Activated B cell treated with CpG ODN at 0.5 μM for 24 hours (primary cell): Measurements from ENCODE around the gene PLEKHA7. TPM values are rescaled to one million over a fixed set of nuclear protein-coding genes. Genes with fewer than 3 reads are reported as not detected.

Experiments
- ATAC-seq: fragments of 200-7000 bp; cut with Tn5 transposase; one replicate; pipeline ENCODE4 v1.10.0; 2021; ENCODE audit warnings: low read depth, mild to moderate bottlenecking, moderate library complexity
- CTCF ChIA-PET: fragments of 350-600 bp; sonication (Branson Sonifier 250); formaldehyde crosslinking; loops from one replicate; lab custom pipeline; 2021; ENCODE audit warnings: antibody characterized with exemption; lab: Charles Lee
- POLR2A ChIA-PET: fragments of 350-600 bp; sonication (Branson Sonifier 250); formaldehyde crosslinking; loops from one replicate; lab custom pipeline; 2021; ENCODE audit warnings: antibody characterized with exemption; lab: Charles Lee
- DNase-seq: peaks from one replicate; pipeline ENCODE4 v3.0.0; 2022
- H3K27ac Mint-ChIP-seq: one replicate; pipeline ENCODE4 v1.8.0; 2020; ENCODE audit warnings: mixed read lengths
- H3K27me3 Mint-ChIP-seq: one replicate; pipeline ENCODE4 v1.8.0; 2021; ENCODE audit warnings: mixed read lengths
- H3K36me3 Mint-ChIP-seq: one replicate; pipeline ENCODE4 v1.8.0; 2021; ENCODE audit warnings: low read depth, mixed read lengths
- H3K4me1 Mint-ChIP-seq: one replicate; pipeline ENCODE4 v1.8.0; 2021; ENCODE audit warnings: mixed read lengths
- H3K4me3 Mint-ChIP-seq: one replicate; pipeline ENCODE4 v1.8.0; 2020; ENCODE audit warnings: mild to moderate bottlenecking, mixed read lengths
- H3K9me3 Mint-ChIP-seq: one replicate; pipeline ENCODE4 v1.8.0; 2020; ENCODE audit warnings: mixed read lengths
- intact Hi-C: fragments of 100-400 bp; cut with micrococcal nuclease; formaldehyde crosslinking; loops from one replicate; pipeline ENCODE4 v1.15.1; 2024
- total RNA-seq: library from RNA; stranded (reverse); gene quantifications from 2 replicates; pipeline ENCODE4 v1.2.3, GENCODE V29; 2022
- TF ChIP-seq, protein P1 (sequence below): fragments of 200-600 bp; IDR thresholded peaks from one replicate; pipeline ENCODE4 v1.8.0; 2022; ENCODE audit warnings: antibody characterized with exemption, mild to moderate bottlenecking

PLEKHA7 gene
- total RNA-seq, 1 donor from 2014 or later, result 4.9 TPM

GRCh38 chr11:16933756-16934603 is 80.2 kb downstream of the PLEKHA7 start:
- TF ChIP-seq, protein P1, sequence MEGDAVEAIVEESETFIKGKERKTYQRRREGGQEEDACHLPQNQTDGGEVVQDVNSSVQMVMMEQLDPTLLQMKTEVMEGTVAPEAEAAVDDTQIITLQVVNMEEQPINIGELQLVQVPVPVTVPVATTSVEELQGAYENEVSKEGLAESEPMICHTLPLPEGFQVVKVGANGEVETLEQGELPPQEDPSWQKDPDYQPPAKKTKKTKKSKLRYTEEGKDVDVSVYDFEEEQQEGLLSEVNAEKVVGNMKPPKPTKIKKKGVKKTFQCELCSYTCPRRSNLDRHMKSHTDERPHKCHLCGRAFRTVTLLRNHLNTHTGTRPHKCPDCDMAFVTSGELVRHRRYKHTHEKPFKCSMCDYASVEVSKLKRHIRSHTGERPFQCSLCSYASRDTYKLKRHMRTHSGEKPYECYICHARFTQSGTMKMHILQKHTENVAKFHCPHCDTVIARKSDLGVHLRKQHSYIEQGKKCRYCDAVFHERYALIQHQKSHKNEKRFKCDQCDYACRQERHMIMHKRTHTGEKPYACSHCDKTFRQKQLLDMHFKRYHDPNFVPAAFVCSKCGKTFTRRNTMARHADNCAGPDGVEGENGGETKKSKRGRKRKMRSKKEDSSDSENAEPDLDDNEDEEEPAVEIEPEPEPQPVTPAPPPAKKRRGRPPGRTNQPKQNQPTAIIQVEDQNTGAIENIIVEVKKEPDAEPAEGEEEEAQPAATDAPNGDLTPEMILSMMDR, result no peak
- ChIA-PET CTCF (interaction anchor here (1.2 to 2.1 kb wide), 3 partner anchors 17 to 129 kb away, joined by 3 to 5 read pairs (median 3); no protein-coding TSS in a partner anchor), POLR2A (no interaction called here)
- H3K27me3 Mint-ChIP-seq, result peaks cover 3% of the 10 kb centered on the region
- intact Hi-C loops, result no loop called here
- no peak for ATAC-seq
- peaks cover 1% of the 10 kb centered on the region for H3K4me1 Mint-ChIP-seq
- no peak overlapping the region for H3K4me3 Mint-ChIP-seq
- H3K36me3 Mint-ChIP-seq, result no peaks in the 10 kb centered on the region
- no peaks in the 10 kb centered on the region for H3K9me3 Mint-ChIP-seq
- no peak for DNase-seq
- H3K27ac Mint-ChIP-seq, result no peak overlapping the region

- peaks cover 5% of the 10 kb centered on the region for H3K27me3 Mint-ChIP-seq
- intact Hi-C loops, result no loop called here
- H3K27ac Mint-ChIP-seq, result no peak overlapping the region
- no peak for ATAC-seq
- no peaks in the 10 kb centered on the region for H3K9me3 Mint-ChIP-seq
- H3K4me1 Mint-ChIP-seq, result peaks cover 1% of the 10 kb centered on the region
- no peak for DNase-seq
- ChIA-PET POLR2A (no interaction called here), CTCF (interaction anchor here (1.7 to 2.1 kb wide), 2 partner anchors 22 to 130 kb away, joined by 3 to 5 read pairs; no protein-coding TSS in a partner anchor)
- H3K4me3 Mint-ChIP-seq, result no peak overlapping the region
- H3K36me3 Mint-ChIP-seq, result no peaks in the 10 kb centered on the region
- TF ChIP-seq, protein P1, result no peak
Observed at GRCh38 chr11:16933291-16933690, 80.9 kb downstream of the PLEKHA7 start.

DNA sequence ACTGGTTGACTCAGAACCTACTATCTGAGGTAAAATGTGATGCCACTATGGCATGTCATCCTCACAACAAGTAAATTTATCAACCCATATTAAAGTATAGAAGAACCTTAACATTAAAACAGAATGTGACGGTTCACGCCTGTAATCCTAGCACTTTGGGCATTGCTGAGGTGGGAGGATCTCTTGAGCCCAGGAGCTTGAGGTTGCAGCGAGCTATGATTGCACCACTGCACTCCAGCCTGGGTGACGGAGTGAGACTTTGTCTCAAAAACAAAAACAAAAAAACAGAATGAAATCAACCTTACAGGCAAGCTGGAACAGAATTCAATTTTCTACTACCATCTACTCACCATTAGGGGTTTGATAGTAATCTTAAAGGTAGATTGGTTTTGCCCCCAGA is 86.2 kb downstream of the PLEKHA7 start:
- ATAC-seq, result no peak
- no peaks in the 10 kb centered on the region for H3K36me3 Mint-ChIP-seq
- H3K4me1 Mint-ChIP-seq, result peaks cover 28% of the 10 kb centered on the region
- no peaks in the 10 kb centered on the region for H3K9me3 Mint-ChIP-seq
- H3K27me3 Mint-ChIP-seq, result peaks cover 17% of the 10 kb centered on the region
- H3K4me3 Mint-ChIP-seq, result no peak overlapping the region
- DNase-seq, result no peak
- TF ChIP-seq, protein P1, result no peak
- POLR2A ChIA-PET, result no interaction called here
- CTCF ChIA-PET, result no interaction called here
- intact Hi-C loops, result no loop called here
- no peak overlapping the region for H3K27ac Mint-ChIP-seq

DNA sequence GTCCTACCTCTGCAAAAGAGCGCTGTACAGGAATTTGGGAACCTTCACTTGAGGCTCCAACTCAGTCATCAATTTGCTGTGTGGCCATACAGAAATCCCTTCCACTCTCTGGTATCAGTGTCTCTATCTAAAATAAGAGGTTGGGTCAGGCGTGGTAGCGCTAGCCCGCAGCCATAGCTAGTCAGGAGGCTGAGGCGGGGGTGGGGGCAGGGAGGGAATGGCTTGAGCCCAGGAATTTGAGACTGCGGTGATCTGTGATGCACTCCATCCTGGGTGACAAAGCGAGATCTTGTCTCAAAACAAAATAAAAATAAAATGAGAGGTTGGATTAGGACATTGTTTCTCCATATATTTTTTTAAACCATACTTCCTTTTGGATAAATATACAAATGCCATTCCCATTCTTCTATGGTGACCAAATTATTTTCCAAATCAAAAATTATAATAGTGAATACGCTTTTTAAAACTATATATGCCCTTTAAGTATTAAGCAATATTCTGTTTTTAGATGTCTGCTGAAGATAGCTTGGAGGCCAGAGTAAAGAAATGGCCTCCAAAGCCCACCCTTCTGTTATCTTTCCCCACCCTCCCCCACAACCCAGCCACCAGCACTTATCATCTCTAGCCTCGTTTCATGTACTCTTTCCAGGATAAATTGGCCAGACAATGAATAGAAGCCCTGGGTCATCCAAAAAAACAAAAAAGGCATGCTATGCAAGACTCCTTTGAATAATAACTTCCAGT is 87.2 kb downstream of the PLEKHA7 start:
- CTCF ChIA-PET, result no interaction called here
- ATAC-seq, result no peak
- DNase-seq, result no peak
- H3K36me3 Mint-ChIP-seq, result no peaks in the 10 kb centered on the region
- TF ChIP-seq, protein P1, result no peak
- H3K27ac Mint-ChIP-seq, result no peak overlapping the region
- peaks cover 20% of the 10 kb centered on the region for H3K27me3 Mint-ChIP-seq
- intact Hi-C loops, result no loop called here
- POLR2A ChIA-PET, result no interaction called here
- H3K4me1 Mint-ChIP-seq, result peaks cover 28% of the 10 kb centered on the region
- H3K4me3 Mint-ChIP-seq, result no peak overlapping the region
- H3K9me3 Mint-ChIP-seq, result no peaks in the 10 kb centered on the region
